Activated CD4-positive, alpha-beta memory T cell treated with anti-CD3 and anti-CD28 coated beads for 36 hours (primary cell): ENCODE results near the gene ARMH3. TPM values are rescaled to one million over a fixed set of nuclear protein-coding genes. Genes with fewer than 3 reads are reported as not detected.
"Not testable (repeated sequence)": the region's sequence is repeated elsewhere in the genome, so short reads cannot be mapped to it uniquely, and the experiment has no call there.

ENCODE experiments used
- CTCF ChIA-PET: fragments of 350-600 bp; sonication (Branson Sonifier 250); formaldehyde crosslinking; loops from one replicate; lab custom pipeline; 2021; ENCODE audit warnings: antibody characterized with exemption, inconsistent platforms; lab: Charles Lee
- POLR2A ChIA-PET: fragments of 350-600 bp; sonication (Branson Sonifier 250); formaldehyde crosslinking; loops from one replicate; lab custom pipeline; 2021; ENCODE audit warnings: antibody characterized with exemption; lab: Charles Lee
- DNase-seq: peaks from one replicate; pipeline ENCODE4 v3.0.0-alpha.2; 2020
- H3K27ac Mint-ChIP-seq: one replicate; pipeline ENCODE4 v1.8.0; 2021; ENCODE audit warnings: mixed read lengths
- H3K27me3 Mint-ChIP-seq: one replicate; pipeline ENCODE4 v1.8.0; 2021; ENCODE audit warnings: mixed read lengths
- H3K36me3 Mint-ChIP-seq: one replicate; pipeline ENCODE4 v1.8.0; 2021; ENCODE audit warnings: mixed read lengths
- H3K4me1 Mint-ChIP-seq: one replicate; pipeline ENCODE4 v1.8.0; 2021; ENCODE audit warnings: low read depth, mixed read lengths
- H3K4me3 Mint-ChIP-seq: one replicate; pipeline ENCODE4 v1.8.0; 2021; ENCODE audit warnings: mild to moderate bottlenecking, mixed read lengths
- H3K9me3 Mint-ChIP-seq: one replicate; pipeline ENCODE4 v1.8.0; 2021; ENCODE audit warnings: mixed read lengths
- intact Hi-C: fragments of 100-400 bp; cut with micrococcal nuclease; formaldehyde crosslinking; loops from one replicate; pipeline ENCODE4 v1.15.1; 2023
- total RNA-seq, 2 experiments: library from RNA; stranded (reverse); gene quantifications; one replicate each; pipeline ENCODE4 v1.2.3, GENCODE V29; 2021

The ARMH3 gene
- total RNA-seq, 2 experiments from 2014 or later: 16.1 to 18.8 TPM

DNA sequence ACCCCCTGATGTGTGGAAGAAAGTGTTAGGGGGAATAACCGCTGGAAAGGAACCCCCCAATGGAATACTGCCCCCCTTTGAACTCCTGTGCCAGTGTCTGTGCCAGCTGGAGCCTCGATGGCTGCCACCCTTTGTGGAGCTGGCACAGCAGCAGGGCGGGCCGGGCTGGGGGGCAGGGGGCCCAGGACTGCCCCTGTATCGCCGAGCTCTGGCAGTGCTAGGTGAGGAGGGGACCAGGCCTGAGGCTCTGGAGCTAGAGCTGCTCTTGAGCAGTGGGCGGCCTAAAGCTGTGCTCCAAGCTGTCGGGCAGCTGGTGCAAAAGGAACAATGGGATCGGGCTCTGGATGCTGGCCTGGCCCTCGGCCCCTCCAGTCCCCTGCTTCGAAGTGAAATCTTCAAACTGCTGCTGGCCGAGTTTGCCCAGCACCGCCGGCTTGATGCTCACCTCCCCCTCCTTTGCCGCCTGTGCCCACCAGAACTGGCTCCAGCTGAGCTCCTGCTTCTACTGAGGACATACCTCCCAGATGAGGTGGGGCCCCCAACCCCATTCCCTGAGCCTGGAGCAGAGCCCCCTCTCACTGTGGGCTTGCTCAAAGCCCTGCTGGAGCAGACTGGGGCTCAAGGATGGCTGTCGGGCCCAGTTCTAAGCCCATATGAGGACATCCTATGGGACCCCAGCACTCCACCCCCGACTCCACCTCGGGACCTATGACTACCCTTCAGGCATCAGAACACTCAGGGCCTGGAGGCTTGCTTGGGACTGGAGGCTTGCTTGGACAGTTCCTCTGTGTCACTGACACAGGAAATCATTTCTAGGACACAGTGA lies 11.3 kb upstream of the ARMH3 start:
- Mint-ChIP-seq H3K36me3 (no peaks in the 10 kb centered on the region), H3K9me3 (no peaks in the 10 kb centered on the region), H3K27me3 (no peaks in the 10 kb centered on the region), H3K4me3 (no peak overlapping the region), H3K27ac (peak overlapping the region; percentile 34), H3K4me1 (peaks cover 26% of the 10 kb centered on the region)
- POLR2A ChIA-PET: interaction anchor here (0.8 to 1.1 kb wide), 3 partner anchors 12 to 249 kb away, joined by 3 read pairs; partner anchors contain the start of gene OGA
- intact Hi-C loops: no loop called here
- no peak for DNase-seq
- CTCF ChIA-PET: interaction anchor here (0.8 to 2.7 kb wide), 4 partner anchors 57 to 249 kb away, joined by 3 to 15 read pairs (median 9); partner anchors contain the start of gene OGA

DNA sequence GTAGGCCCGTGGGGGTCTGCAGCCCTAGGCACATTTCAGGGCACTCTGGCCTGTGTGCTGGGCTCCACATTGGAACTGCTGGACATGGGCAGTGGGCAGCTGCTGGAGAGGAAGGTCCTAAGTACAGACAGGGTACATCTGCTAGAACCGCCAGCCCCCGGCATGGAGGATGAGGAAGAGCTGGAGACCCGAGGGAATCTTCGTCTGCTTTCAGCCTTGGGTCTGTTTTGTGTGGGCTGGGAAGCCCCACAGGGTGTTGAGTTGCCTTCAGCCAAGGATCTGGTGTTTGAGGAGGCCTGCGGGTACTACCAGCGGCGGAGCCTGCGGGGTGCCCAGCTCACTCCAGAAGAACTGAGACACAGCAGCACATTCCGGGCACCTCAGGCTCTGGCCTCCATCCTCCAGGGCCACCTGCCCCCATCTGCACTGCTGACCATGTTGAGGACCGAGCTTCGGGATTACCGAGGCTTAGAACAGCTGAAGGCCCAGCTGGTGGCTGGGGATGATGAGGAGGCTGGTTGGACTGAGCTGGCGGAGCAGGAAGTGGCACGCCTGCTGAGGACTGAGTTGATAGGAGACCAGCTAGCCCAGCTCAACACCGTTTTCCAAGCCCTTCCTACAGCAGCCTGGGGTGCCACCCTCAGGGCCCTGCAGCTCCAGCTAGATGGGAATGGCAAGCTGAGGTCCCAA lies 10.6 kb upstream of the ARMH3 start:
- Mint-ChIP-seq H3K4me3 (peak overlapping the region; percentile 86), H3K4me1 (peaks cover 26% of the 10 kb centered on the region), H3K27me3 (no peaks in the 10 kb centered on the region), H3K9me3 (no peaks in the 10 kb centered on the region), H3K36me3 (no peaks in the 10 kb centered on the region), H3K27ac (peak overlapping the region; percentile 80)
- CTCF ChIA-PET: interaction anchor here (0.8 to 2.7 kb wide), 5 partner anchors 11 to 248 kb away, joined by 3 to 15 read pairs (median 5); partner anchors contain the start of genes ARMH3 and OGA
- POLR2A ChIA-PET: interaction anchor here (0.8 to 1.2 kb wide), 3 partner anchors 11 to 248 kb away, joined by 3 read pairs; partner anchors contain the start of gene OGA
- intact Hi-C loops: no loop called here
- DNase-seq: no peak

DNA sequence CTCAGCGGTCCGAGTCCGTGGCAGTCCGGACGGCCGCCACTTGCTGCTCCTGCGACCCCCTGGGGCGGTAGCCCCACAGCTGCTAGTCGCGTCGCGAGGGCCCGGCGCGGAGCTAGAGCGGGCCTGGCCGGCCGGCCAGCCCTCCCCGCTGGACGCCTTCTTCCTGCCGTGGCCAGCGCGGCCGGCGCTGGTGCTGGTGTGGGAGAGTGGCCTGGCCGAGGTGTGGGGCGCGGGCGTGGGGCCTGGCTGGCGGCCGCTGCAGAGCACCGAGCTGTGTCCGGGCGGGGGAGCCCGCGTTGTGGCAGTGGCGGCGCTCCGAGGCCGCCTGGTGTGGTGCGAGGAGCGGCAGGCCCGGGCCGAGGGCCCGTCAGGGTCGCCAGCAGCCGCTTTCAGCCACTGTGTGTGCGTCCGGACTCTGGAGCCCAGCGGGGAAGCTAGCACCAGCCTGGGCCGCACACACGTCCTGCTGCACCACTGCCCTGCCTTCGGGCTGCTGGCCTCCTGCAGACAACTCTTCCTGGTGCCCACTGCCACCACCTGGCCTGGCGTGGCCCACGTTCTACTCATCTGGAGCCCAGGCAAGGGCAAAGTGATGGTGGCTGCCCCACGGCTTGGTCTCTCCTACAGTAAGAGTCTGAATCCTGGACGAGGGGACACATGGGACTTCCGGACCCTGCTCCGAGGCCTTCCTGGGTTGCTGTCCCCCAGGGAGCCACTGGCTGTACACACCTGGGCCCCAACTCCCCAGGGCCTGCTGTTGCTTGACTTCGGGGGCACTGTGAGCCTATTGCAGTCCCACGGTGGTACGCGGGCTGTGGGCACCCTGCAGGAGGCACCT lies 9.8 kb upstream of the ARMH3 start:
- Mint-ChIP-seq H3K4me3 (peak overlapping the region; percentile 86), H3K9me3 (no peaks in the 10 kb centered on the region), H3K36me3 (no peaks in the 10 kb centered on the region), H3K4me1 (peaks cover 26% of the 10 kb centered on the region), H3K27me3 (no peaks in the 10 kb centered on the region), H3K27ac (peak overlapping the region; percentile 80)
- POLR2A ChIA-PET: interaction anchor here (1.0 to 1.2 kb wide), 3 partner anchors 10 to 230 kb away, joined by 3 to 7 read pairs (median 4); partner anchors contain the start of gene ARMH3
- peak; percentile 35 for DNase-seq
- intact Hi-C loops: loop anchor here (1.0 to 2.0 kb wide), 4 partner anchors 9 to 223 kb away; partner anchors contain the start of genes ARMH3, KCNIP2 and NOLC1
- CTCF ChIA-PET: interaction anchor here (0.8 to 2.7 kb wide), 5 partner anchors 10 to 247 kb away, joined by 3 to 15 read pairs (median 5); partner anchors contain the start of genes ARMH3 and OGA

DNA sequence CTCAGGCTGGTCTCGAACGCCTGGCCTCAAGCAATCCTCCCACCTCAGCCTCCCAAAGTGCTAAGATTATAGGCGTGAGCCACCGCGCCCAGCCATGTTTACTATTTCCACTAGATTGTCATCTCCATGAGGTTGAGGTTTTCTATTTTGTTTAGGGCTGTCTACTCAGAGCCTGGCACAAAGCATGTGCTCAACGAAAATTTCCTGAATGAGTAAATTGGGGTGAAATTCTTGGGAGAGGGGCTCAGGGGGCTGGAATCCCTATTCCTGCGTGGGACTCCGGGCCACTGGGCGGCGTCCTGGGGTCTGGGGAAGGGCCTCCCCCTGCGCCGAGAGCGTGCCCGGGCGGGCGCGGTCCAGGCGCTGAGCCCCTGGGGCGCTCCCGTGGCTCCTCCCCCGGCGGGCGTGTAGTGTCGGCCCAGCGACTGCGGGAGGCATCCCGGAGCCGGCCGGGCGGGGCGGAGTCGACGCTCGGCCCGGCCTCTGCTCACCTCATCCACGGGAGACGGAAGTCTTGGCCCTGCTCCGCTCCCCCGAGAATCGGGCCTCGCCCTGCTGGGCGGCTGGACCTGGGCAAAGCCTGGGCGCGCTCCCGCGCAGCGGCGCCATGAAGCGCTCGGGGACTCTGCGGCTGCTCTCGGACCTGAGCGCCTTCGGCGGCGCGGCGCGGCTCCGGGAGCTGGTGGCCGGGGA lies 9.0 kb upstream of the ARMH3 start, which contains the start of gene HPS6:
Gene HPS6, plus strand, starts transcription at position 482 of the 693 bp plus-strand sequence. Its CDS starts 126 bp downstream, at position 608.
- Mint-ChIP-seq H3K9me3 (no peaks in the 10 kb centered on the region), H3K4me1 (peaks cover 26% of the 10 kb centered on the region), H3K36me3 (no peaks in the 10 kb centered on the region), H3K27me3 (no peaks in the 10 kb centered on the region), H3K27ac (peak within 1 kb of the TSS; percentile 81), H3K4me3 (peak within 1 kb of the TSS; percentile 86)
- ChIA-PET POLR2A (interaction anchor here (1.0 to 1.2 kb wide), 3 partner anchors 10 to 230 kb away, joined by 3 to 7 read pairs (median 4); partner anchors contain the start of gene ARMH3), CTCF (interaction anchor here (1.9 to 2.7 kb wide), 3 partner anchors 10 to 224 kb away, joined by 5 to 15 read pairs (median 14); partner anchors contain the start of gene ARMH3)
- peak; percentile 93 for DNase-seq
- intact Hi-C loops: loop anchor here (1.0 to 2.0 kb wide), 4 partner anchors 9 to 222 kb away; partner anchors contain the start of genes ARMH3, KCNIP2 and NOLC1

DNA sequence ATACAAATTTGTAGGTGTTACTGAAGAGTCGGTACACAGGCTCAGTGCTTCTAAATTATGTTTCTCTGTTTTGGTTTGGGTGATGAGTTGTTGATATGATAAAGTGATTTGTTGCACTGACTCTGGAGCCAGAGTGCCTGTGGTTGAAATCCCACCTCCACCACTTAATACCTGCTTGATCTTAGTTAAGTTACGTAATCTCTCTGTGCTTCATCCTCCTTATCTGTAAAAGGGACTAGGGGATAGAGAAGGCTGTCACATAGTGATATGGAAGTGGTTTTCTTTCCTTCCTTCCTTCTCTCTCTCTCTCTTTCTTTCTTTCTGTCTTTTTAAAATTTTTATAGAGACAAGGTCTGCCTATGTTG lies 8.5 kb upstream of the ARMH3 start:
- intact Hi-C loops: loop anchor here (2.0 kb wide), 3 partner anchors 52 to 222 kb away; partner anchors contain the start of genes KCNIP2 and NOLC1
- ChIA-PET POLR2A (no interaction called here), CTCF (no interaction called here)
- Mint-ChIP-seq H3K36me3 (no peaks in the 10 kb centered on the region), H3K4me1 (peaks cover 26% of the 10 kb centered on the region), H3K27ac (peak overlapping the region; percentile 81), H3K4me3 (peak overlapping the region; percentile 74), H3K9me3 (no peaks in the 10 kb centered on the region), H3K27me3 (no peaks in the 10 kb centered on the region)
- no peak for DNase-seq

DNA sequence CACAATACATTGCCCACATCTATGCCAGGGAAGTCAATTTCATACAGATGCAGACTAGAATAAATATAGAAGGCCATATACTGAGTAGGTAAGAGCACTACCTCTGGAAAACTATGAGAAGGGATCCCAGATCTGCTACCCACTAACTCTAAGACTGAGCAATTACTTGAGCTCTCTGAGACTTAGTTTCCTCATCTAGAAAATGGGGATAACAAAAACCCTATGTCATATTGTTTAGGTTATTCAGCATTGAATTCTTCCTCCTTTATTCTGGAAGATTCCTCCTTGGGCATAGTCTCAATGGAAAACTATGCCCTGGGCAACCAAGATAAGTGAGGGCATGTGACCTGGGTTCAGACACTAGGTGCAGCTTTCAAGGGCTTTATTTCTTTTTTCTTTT lies 4.0 kb upstream of the ARMH3 start:
- H3K9me3 Mint-ChIP-seq: no peaks in the 10 kb centered on the region
- ChIA-PET POLR2A (no interaction called here), CTCF (interaction anchor here (1.0 to 1.7 kb wide), 2 partner anchors 13 to 214 kb away, joined by 3 to 4 read pairs; no protein-coding TSS in a partner anchor)
- H3K27me3 Mint-ChIP-seq: no peaks in the 10 kb centered on the region
- DNase-seq: no peak
- H3K4me1 Mint-ChIP-seq: peaks cover 19% of the 10 kb centered on the region
- intact Hi-C loops: loop anchor here (5.0 kb wide), 1 partner anchor 708 kb away; the partner anchor contains the start of gene BTRC
- H3K27ac Mint-ChIP-seq: no peak overlapping the region
- H3K4me3 Mint-ChIP-seq: no peak overlapping the region
- no peaks in the 10 kb centered on the region for H3K36me3 Mint-ChIP-seq

DNA sequence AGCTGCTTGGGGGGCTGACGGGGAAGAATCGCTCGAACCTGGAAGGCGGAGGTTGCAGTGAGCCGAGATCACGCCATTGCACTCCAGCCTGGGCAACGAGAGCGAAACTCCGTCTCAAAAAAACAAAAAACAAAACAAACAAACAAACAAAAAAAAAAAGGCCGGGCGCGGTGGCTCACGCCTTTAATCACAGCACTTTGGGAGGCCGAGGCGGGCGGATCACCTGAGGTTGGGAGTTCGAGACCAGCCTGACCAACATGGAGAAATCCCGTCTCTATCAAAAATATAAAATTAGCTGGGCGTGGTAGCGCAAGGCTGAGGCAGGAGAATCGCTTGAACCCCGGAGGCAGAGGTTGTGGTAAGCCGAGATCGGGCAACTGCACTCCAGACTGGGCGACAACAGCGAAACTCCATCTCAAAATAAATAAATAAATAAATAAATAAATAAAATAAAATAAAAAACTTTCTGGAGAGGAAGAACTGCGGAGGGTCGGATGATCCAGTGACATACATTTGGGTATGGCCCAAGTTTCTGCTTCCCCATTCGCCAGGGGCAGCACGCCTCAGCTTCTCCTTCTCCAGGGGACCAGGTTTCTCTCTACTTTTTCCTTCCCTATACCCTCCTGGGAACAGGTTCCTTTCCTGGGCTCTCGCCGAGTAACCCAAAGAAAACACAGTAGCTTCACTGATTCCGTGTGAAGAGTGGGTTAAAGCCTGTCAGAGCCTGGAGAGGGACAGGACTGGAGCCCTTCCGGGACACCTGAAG lies 909 bp downstream of the ARMH3 start:
- not testable (repeated sequence) for H3K36me3 Mint-ChIP-seq

DNA sequence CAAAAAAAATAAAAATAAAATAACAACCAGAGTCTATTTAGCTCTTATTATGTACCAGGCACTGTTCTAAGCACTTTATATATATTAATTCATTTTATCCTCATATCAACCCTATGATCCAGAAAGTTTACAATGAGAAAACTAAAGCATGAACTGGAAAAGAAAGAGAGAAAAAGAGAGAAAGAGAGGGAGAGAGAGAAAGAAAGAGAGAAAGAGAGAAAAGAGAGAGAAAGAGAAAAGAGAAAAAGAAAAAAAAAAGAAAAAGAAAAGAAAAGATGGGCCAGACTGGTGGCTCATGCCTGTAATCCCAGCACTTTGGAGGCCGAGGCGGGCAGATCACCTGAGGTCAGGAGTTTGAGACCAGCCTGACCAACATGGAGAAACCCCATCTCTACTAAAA lies 9.9 kb downstream of the ARMH3 start:
- Mint-ChIP-seq H3K4me1 (peaks cover 31% of the 10 kb centered on the region), H3K4me3 (no peak overlapping the region), H3K36me3 (no peaks in the 10 kb centered on the region), H3K9me3 (no peaks in the 10 kb centered on the region), H3K27ac (no peak overlapping the region), H3K27me3 (no peaks in the 10 kb centered on the region)
- CTCF ChIA-PET: no interaction called here
- intact Hi-C loops: no loop called here
- no peak for DNase-seq
- POLR2A ChIA-PET: no interaction called here

More for the DNA sequence above, 909 bp downstream of the ARMH3 start:
- intact Hi-C loops: loop anchor here (5.0 kb wide), 1 partner anchor 703 kb away; the partner anchor contains the start of gene BTRC
- Mint-ChIP-seq H3K4me1 (peaks cover 41% of the 10 kb centered on the region), H3K4me3 (peak overlapping the region; percentile 93), H3K27ac (peak overlapping the region; percentile 87)
- ChIA-PET POLR2A (interaction anchor here (0.9 to 1.2 kb wide), 3 partner anchors 10 to 237 kb away, joined by 3 to 7 read pairs (median 4); partner anchors contain the start of genes HPS6 and OGA), CTCF (interaction anchor here (0.9 to 2.2 kb wide), 7 partner anchors 11 to 220 kb away, joined by 3 to 12 read pairs (median 3); partner anchors contain the start of gene HPS6)
- not testable (repeated sequence) for H3K9me3 Mint-ChIP-seq, DNase-seq, H3K27me3 Mint-ChIP-seq

DNA sequence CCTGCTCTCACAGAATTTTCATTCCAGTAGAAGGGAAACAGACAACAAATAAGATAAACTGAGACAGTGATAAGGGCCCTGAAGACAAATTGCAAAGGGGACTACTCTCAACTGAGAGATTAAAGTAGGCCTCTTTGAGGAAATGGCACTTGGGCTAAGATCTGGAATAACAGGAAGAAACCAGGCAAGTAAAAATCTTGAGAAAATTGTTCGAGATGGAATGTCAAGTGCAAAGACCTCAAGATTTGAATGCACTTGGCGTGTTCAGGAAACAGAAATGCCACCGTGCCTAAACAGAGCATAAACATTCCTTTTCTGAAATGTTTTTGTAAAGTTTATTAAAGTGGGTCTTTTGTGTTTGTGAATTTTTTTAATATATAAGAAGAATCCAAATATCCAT lies 10.7 kb downstream of the ARMH3 start:
- H3K27ac Mint-ChIP-seq: no peak overlapping the region
- no peaks in the 10 kb centered on the region for H3K36me3 Mint-ChIP-seq
- H3K9me3 Mint-ChIP-seq: no peaks in the 10 kb centered on the region
- H3K4me3 Mint-ChIP-seq: no peak overlapping the region
- CTCF ChIA-PET: no interaction called here
- no peaks in the 10 kb centered on the region for H3K27me3 Mint-ChIP-seq
- H3K4me1 Mint-ChIP-seq: peaks cover 34% of the 10 kb centered on the region
- intact Hi-C loops: no loop called here
- POLR2A ChIA-PET: no interaction called here
- no peak for DNase-seq
